ENCODE measurements around the gene HACD3.

Gene HACD3

GRCh38 chr15:65530318-65531111 lies at the start of gene HACD3:
Gene HACD3, plus strand, starts transcription at chr15:65530463. Its CDS starts 169 bp downstream, at chr15:65530632.
- peak; percentile 76 to 86 for DNase-seq (ENCODE audit: low read depth in 1 of 2, low spot score in 1 of 2)

- DNase-seq (ENCODE audit: low read depth in 1 of 2, low spot score in 1 of 2), result no peak
Observed at GRCh38 chr15:65484876-65485275, 45.4 kb upstream of the HACD3 start.

GRCh38 chr15:65494076-65494475 lies 36.2 kb upstream of the HACD3 start:
- no peak for DNase-seq (ENCODE audit: low read depth in 1 of 2, low spot score in 1 of 2)

- no peak for DNase-seq (ENCODE audit: low read depth in 1 of 2, low spot score in 1 of 2)
Observed at GRCh38 chr15:65509321-65509720, 20.9 kb upstream of the HACD3 start.

- DNase-seq (ENCODE audit: low read depth in 1 of 2, low spot score in 1 of 2), result no peak
Observed at GRCh38 chr15:65512189-65512588, 18.1 kb upstream of the HACD3 start.

GRCh38 chr15:65512807-65513416 lies 17.4 kb upstream of the HACD3 start:
- no peak for DNase-seq (ENCODE audit: low read depth in 1 of 2, low spot score in 1 of 2)

GRCh38 chr15:65516997-65517865 lies 13.0 kb upstream of the HACD3 start, which contains the start of gene DPP8:
Gene DPP8, minus strand, starts transcription at chr15:65517689. Its CDS starts 5,136 bp downstream, at chr15:65512553.
- peak; percentile 91 to 94 for DNase-seq (ENCODE audit: low read depth in 1 of 2, low spot score in 1 of 2)

- DNase-seq (ENCODE audit: low read depth in 1 of 2, low spot score in 1 of 2), result no peak
Observed at GRCh38 chr15:65517866-65518207, 12.4 kb upstream of the HACD3 start.

- no peak for DNase-seq (ENCODE audit: low read depth in 1 of 2, low spot score in 1 of 2)
Observed at GRCh38 chr15:65518633-65519285, 11.5 kb upstream of the HACD3 start.

- DNase-seq (ENCODE audit: low read depth in 1 of 2, low spot score in 1 of 2), result no peak
Observed at GRCh38 chr15:65521350-65521749, 8.9 kb upstream of the HACD3 start.

- no peak for DNase-seq (ENCODE audit: low read depth in 1 of 2, low spot score in 1 of 2)
Observed at GRCh38 chr15:65524226-65524625, 6.0 kb upstream of the HACD3 start.

GRCh38 chr15:65525622-65526021 lies 4.6 kb upstream of the HACD3 start:
- DNase-seq (ENCODE audit: low read depth in 1 of 2, low spot score in 1 of 2), result no peak

- no peak for DNase-seq (ENCODE audit: low read depth in 1 of 2, low spot score in 1 of 2)
Observed at GRCh38 chr15:65528461-65529060, 1.7 kb upstream of the HACD3 start.

- no peak for DNase-seq (ENCODE audit: low read depth in 1 of 2, low spot score in 1 of 2)
Observed at GRCh38 chr15:65529762-65530317, 423 bp upstream of the HACD3 start.

- no peak for DNase-seq (ENCODE audit: low read depth in 1 of 2, low spot score in 1 of 2)
Observed at GRCh38 chr15:65532738-65533051, 2.4 kb downstream of the HACD3 start.

- no peak for DNase-seq (ENCODE audit: low read depth in 1 of 2, low spot score in 1 of 2)
Observed at GRCh38 chr15:65533057-65533756, 2.9 kb downstream of the HACD3 start.

- no peak for DNase-seq (ENCODE audit: low read depth in 1 of 2, low spot score in 1 of 2)
Observed at GRCh38 chr15:65535192-65535591, 4.9 kb downstream of the HACD3 start.

GRCh38 chr15:65540314-65540713 lies 10.1 kb downstream of the HACD3 start:
- no peak for DNase-seq (ENCODE audit: low read depth in 1 of 2, low spot score in 1 of 2)

- DNase-seq (ENCODE audit: low read depth in 1 of 2, low spot score in 1 of 2), result no peak
Observed at GRCh38 chr15:65541231-65541820, 11.1 kb downstream of the HACD3 start.

GRCh38 chr15:65547841-65548240 lies 17.6 kb downstream of the HACD3 start:
- DNase-seq (ENCODE audit: low read depth in 1 of 2, low spot score in 1 of 2), result no peak
